ENCODE measurements around the gene WNT10A. TPM values are rescaled to one million over a fixed set of nuclear protein-coding genes. Genes with fewer than 3 reads are reported as not detected.

WNT10A gene
- total RNA-seq, 2 donors from 2014 or later = 3.6 to 4.3 TPM

- Histone ChIP-seq H3K4me1 (replicated peaks) (no peaks in the 10 kb centered on the region), H3K4me3 (no peak overlapping the region), H3K27me3 (replicated peaks; ENCODE audit: insufficient read depth) (no peaks in the 10 kb centered on the region), H3K9me3 (no peaks in the 10 kb centered on the region), H3K27ac (no peak overlapping the region), H3K36me3 (no peaks in the 10 kb centered on the region)
- no peak for DNase-seq (ENCODE audit: low spot score)
- WGBS = 62% methylated on average over 7 of the region's 7 CpGs
- TF ChIP-seq POLR2AphosphoS5 (IDR thresholded peaks at IDR 0.05) = no peak
- TF ChIP-seq CTCF (IDR thresholded peaks at IDR 0.05) = no peak
- no peak for TF ChIP-seq POLR2A (IDR thresholded peaks at IDR 0.05)
- intact Hi-C loops (cut with DNase I) = no loop called here
Observed at GRCh38 chr2:218849721-218850120, 30.9 kb upstream of the WNT10A start.

GRCh38 chr2:218850796-218851195 lies 29.9 kb upstream of the WNT10A start:
- intact Hi-C loops (cut with DNase I) = no loop called here

GRCh38 chr2:218851286-218851685 lies 29.4 kb upstream of the WNT10A start:
- intact Hi-C loops (cut with DNase I) = no loop called here
- no peaks in the 10 kb centered on the region for H3K27me3 ChIP-seq (replicated peaks; ENCODE audit: insufficient read depth)
- TF ChIP-seq CTCF (IDR thresholded peaks at IDR 0.05) (no peak), POLR2A (IDR thresholded peaks at IDR 0.05) (no peak), POLR2AphosphoS5 (IDR thresholded peaks at IDR 0.05) (no peak)
- H3K4me3 ChIP-seq = no peak overlapping the region
- no peaks in the 10 kb centered on the region for H3K4me1 ChIP-seq (replicated peaks)
- no peaks in the 10 kb centered on the region for H3K36me3 ChIP-seq
- no peak overlapping the region for H3K27ac ChIP-seq
- DNase-seq (ENCODE audit: low spot score) = no peak
- WGBS = 39% methylated on average over 3 of the region's 3 CpGs
- no peaks in the 10 kb centered on the region for H3K9me3 ChIP-seq

More at GRCh38 chr2:218850796-218851195, 29.9 kb upstream of the WNT10A start:
- TF ChIP-seq POLR2A (IDR thresholded peaks at IDR 0.05) (no peak), CTCF (IDR thresholded peaks at IDR 0.05) (no peak), POLR2AphosphoS5 (IDR thresholded peaks at IDR 0.05) (no peak)
- Histone ChIP-seq H3K9me3 (no peaks in the 10 kb centered on the region), H3K27ac (no peak overlapping the region), H3K4me1 (replicated peaks) (no peaks in the 10 kb centered on the region), H3K27me3 (replicated peaks; ENCODE audit: insufficient read depth) (no peaks in the 10 kb centered on the region), H3K4me3 (no peak overlapping the region), H3K36me3 (no peaks in the 10 kb centered on the region)
- WGBS = 71% methylated on average over 2 of the region's 2 CpGs
- DNase-seq (ENCODE audit: low spot score) = no peak

GRCh38 chr2:218852911-218853667 lies 27.6 kb upstream of the WNT10A start:
- Histone ChIP-seq H3K9me3 (no peaks in the 10 kb centered on the region), H3K27me3 (replicated peaks; ENCODE audit: insufficient read depth) (no peaks in the 10 kb centered on the region), H3K36me3 (no peaks in the 10 kb centered on the region), H3K4me3 (no peak overlapping the region), H3K27ac (no peak overlapping the region), H3K4me1 (replicated peaks) (no peaks in the 10 kb centered on the region)
- 31% methylated on average over 16 of the region's 16 CpGs for WGBS
- TF ChIP-seq POLR2A (IDR thresholded peaks at IDR 0.05) (no peak), CTCF (IDR thresholded peaks at IDR 0.05) (peak; percentile 40 to 78 (median 73))
- intact Hi-C loops (cut with DNase I) = no loop called here
- DNase-seq (ENCODE audit: low spot score) = peak; percentile 52

- DNase-seq (ENCODE audit: low spot score) = no peak
- TF ChIP-seq POLR2A (IDR thresholded peaks at IDR 0.05) (no peak), CTCF (IDR thresholded peaks at IDR 0.05) (no peak), POLR2AphosphoS5 (IDR thresholded peaks at IDR 0.05) (no peak)
- no peaks in the 10 kb centered on the region for H3K4me1 ChIP-seq (replicated peaks)
- no peaks in the 10 kb centered on the region for H3K9me3 ChIP-seq
- H3K27me3 ChIP-seq (replicated peaks; ENCODE audit: insufficient read depth) = no peaks in the 10 kb centered on the region
- 56% methylated on average over 5 of the region's 5 CpGs for WGBS
- H3K36me3 ChIP-seq = no peaks in the 10 kb centered on the region
- intact Hi-C loops (cut with DNase I) = no loop called here
- no peak overlapping the region for H3K4me3 ChIP-seq
- no peak overlapping the region for H3K27ac ChIP-seq
Observed at GRCh38 chr2:218853766-218854165, 26.9 kb upstream of the WNT10A start.
